Kidney tubule cell (primary cell): ENCODE measurements around the gene KLHL29.

Experiments used
- DNase-seq: peaks from one replicate; pipeline ENCODE4 v3.0.0-alpha.2; 2018; ENCODE audit warnings: low spot score

The KLHL29 gene

DNA sequence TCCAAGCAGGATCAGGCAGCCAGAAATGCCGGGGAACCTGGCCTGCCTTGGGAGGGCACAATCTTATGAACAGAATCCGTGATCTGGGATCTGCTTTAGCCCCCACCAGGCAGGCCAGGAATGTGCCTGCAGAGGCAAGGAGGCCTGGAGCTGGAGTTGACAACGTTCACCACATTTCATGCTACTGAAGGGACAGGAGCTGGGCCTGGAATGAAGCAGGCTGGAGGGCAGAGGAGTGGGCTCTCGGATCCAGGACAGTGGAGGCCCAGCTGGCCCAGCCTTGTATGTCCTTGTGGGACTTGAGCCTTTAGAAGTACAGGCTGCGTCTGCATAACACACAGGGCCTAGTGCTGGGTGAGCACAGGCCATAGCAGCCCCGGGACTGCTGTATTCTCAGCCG lies 91.8 kb downstream of the KLHL29 start:
- no peak for DNase-seq

GRCh38 chr2:23477392-23477791 lies 92.4 kb downstream of the KLHL29 start:
- no peak for DNase-seq

DNA sequence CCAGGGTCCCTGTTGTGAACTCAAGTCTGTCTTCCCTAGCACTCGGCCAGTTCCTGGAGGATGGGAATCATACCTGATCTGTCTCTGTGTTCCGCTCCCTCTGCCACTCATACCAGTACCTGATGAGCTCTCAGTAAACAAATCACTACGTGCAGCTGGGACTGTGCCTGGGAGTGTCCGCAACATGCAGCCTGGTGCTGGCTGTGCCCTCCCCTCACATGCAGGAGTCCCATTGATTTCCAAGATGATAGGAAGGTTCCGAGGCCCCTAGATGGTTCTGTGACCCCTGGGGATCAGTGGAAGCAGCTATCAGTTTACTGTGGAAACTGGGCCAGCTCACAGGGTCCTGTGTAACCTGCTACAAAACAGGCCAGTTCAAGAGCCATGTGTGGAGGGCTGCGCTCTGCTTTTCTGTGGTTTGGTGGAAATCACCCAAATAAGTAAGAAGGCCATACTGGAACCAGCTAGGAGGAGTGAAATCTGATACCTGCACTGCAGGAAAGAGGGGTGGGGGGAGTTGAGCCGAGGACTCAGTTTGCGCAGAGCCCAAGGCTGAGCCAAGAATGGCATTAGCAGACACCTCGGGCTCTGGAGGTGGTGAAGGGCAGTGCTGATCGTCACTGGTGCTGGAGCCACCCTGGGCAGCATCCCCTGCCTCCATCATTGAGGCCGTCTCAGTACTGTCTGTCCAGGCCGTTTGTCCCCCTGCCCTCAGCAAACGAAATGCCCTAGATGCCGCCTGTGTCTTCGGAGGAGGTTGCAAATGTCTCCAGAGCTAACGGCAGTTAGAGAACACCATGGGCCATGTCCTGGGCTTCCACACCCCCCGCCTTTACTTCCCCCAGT lies 93.3 kb downstream of the KLHL29 start:
- DNase-seq, result no peak

DNA sequence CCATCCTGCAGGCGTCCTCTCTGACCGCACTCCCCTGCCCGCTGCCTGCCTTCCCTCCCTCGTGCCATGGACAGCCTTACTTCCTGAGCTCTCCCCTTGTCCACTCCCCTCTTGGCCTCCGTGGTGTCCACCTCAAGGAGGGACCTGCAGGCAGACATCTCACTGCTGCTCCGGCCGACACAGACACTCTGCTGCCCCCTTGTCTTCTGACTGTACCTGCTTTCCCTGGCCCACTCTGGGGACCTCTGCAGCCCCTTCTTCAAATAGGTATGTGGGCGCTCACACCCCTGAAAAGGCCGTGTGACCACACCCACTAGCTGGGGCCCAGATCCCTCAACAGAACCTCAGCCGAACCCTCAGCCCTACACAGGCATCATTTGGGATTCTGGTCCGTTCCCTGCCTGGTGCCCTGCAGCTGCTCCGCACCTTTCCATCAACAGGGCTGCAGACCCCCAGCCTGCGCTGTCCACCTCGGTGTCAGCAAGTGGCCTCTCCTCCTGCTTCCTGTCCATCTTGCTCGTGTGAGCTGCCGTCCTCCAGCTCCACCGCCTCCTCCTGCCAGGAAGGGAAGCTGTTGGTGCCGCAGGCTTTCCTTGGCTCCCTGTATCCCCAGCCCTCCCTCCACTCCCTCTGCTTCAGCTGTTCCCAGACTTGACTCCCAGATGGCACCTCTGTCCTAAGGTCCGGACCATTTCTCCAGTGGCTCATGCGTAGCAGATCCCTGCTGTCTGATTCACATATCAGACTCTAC lies 94.1 kb downstream of the KLHL29 start:
- no peak for DNase-seq

GRCh38 chr2:23480957-23481797 lies 96.2 kb downstream of the KLHL29 start:
- peak; percentile 93 for DNase-seq

DNA sequence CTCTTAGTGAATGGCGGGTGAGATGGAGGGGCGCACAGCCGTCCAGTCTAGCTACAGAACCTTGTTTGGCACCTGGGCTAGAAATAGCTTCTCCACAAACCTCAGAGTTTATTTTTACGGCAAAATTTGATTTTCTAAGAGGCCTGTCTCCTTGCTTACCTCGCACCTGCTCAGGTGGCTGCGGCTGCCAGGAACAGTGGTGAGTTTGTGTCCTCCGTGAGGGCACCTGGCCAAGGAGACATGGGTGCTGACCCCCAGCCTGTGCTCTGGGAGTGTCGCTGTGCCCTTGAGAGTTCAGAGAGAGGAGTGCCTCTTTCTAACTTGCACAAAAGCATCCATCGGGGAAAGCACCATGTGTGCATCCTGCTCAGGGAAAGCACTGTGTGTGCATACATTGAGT lies 97.2 kb downstream of the KLHL29 start:
- DNase-seq, result no peak

DNA sequence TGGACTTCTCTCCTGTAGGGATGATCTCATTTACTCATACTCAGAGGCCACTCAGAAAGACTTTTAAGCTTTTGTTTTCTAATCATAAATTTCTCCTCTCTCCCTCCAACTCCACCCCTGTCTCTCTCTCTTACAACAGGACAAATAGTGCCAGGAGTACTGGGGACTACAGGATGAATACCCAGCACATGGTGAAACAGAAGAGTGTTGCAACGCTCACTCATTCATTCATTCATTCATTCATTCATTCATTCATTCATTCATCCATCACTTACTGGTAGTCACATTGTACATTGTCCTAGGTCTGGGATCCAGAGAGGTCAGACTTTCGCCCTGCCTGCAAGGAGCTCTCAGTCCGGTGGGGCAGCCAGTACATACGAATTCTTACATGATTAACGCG lies 97.6 kb downstream of the KLHL29 start:
- DNase-seq, result no peak

- DNase-seq, result no peak
Observed at GRCh38 chr2:23483791-23484190, 98.8 kb downstream of the KLHL29 start.

DNA sequence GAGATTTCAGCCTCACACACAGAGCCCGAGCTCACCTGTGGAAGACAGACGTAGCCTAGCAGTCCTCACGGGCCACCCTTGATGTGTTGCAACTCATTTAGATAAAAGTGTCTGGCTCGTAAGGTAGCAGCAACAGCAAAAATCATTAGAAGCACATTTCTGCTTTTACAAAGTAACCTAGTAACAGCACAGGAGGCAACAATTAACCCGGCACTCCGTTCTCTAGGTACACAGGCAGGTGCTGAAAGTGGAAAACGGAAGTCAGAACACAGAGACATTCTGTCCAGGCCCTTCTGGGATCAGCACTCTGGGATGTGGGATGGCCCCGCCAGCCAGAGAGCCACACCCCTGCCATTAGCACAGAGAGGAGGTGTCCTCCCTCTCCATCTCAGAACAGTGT lies 99.3 kb downstream of the KLHL29 start:
- no peak for DNase-seq

DNA sequence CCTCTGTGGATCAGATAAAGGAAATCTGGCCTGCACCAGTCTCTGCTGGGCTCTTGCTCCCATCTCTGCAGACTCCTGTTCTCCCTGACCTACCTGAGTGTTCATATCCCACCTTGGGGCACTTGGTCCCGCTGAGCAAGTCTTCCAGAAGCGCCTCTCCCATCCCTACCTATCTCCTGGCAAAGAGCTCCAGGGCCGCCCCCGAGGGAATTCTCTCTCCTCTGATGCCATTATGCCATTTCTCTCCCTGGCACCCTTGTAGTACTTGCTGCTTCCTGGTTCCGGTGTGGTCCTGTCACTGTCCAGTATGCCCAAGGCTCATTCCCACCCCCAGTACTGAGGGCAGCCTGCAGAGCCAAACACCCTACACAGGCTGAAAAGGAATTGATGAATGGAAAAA lies 99.8 kb downstream of the KLHL29 start:
- DNase-seq, result no peak

DNA sequence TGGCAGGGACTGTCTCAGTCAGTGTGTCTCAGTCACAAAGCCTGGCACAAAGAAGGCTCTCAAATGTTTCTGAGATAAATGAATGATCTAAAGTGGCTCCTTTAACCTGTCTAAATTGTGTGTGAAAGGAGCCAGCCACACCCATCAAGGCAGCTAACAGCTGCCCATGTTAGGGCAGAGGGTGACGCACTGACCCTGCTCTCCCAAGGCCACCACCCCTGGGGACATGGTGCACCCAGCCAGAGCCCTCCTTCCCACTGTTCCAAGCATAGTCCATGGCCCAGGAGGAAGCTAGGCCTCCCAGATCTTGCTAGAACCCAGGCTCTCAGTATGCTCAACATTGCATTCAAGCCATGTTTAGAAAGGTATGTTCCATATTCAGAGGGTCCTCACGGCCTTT lies 100.3 kb downstream of the KLHL29 start:
- DNase-seq, result no peak

GRCh38 chr2:23485841-23486683 lies 101.1 kb downstream of the KLHL29 start:
- DNase-seq, result no peak

- peak; percentile 81 for DNase-seq
Observed at GRCh38 chr2:23486684-23487075, 101.7 kb downstream of the KLHL29 start.

DNA sequence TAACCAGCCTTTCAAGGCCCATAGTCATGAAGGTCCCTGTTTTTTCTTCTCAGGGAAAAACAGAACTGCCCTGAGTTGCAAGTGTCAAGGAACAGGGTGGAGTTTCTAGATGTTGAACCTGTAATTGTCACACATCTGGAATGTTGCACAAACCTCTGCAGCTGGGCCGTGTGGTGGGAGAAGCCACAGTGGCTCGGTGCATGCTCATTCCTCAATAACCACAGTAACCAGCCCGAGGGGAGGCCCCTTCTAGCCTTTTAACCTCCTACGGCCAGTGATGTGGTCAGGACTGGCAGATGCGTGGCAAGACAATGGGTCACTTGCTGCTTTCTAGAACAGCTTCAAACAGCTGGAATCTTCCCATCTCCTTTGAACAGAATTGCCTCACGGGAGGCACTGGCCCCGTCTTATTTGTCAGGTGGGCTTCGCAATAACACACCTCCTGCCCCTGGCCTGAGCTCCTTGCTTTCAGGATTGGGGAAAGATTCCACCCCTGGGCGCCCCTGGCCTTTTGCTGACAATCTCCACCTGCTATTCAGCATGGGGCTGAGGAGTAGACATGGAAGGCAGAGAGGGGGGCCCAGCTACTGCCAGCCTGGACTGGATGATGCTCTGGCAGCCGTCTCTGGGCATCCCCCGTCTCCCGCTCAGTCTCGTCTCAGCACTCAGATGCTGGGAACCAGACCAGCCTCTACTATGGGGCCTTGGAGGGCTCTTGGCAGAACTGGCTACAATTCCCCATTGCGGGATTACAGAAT lies 102.9 kb downstream of the KLHL29 start:
- DNase-seq, result peak; percentile 81

GRCh38 chr2:23488584-23488983 lies 103.6 kb downstream of the KLHL29 start:
- no peak for DNase-seq

GRCh38 chr2:23489471-23490322 lies 104.7 kb downstream of the KLHL29 start:
- no peak for DNase-seq

DNA sequence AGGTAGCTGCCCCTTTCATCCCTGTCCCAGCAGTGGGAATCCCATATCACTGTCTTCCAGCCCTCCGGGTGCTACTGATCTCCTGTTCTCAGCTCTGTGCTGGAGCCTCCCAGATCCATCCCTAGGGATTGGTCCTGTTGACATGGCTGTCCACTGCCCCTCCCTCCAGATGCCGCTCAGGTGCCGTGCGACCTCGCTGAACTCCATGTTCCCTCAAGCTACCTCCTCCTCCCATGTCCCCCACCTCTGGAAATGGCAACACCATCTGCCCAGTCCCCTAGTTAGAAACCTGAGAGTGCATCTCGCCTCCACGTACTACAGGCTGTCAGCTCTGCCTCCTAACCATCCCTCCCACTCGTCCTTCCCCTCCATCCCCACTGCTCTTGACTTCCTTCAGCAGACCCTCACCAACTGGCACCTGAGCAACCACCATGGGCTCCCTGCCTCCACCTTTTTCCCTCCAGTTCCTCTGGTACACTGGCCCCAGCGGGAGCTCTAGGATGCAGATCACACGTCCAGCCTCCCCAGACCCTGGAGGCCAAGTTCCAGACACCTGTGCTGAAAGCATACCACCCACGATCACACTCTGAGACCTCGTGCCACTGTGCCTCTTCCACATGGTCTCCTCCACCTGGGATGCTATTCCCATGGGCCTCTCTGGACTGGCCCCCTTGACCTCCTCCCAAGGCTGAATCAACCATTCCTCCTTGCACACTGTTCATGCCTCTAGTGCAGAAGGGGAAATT lies 106.8 kb downstream of the KLHL29 start:
- DNase-seq, result no peak

DNA sequence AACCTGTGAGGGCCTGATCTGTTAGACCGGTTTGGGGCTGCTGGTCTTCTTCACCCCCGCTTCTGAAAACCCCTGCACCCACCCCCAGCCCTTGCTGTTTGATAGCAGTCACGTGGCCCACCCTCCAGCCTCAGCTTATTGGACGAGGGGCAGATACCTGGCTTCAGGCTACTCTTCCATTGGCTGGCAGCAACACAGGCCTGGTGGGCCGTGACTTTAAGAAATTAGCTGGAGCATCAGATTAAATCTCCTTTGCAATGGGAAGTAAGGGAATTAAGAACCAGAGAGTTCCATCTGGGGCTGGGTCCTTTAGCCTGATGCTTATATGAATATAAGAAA lies 107.3 kb downstream of the KLHL29 start:
- DNase-seq, result no peak

- no peak for DNase-seq
Observed at GRCh38 chr2:23492921-23493320, 107.9 kb downstream of the KLHL29 start.
